GM21447 (cell line): Measurements from ENCODE around the gene MRPL49.
"Not testable (repeated sequence)": the region's sequence is repeated elsewhere in the genome, so short reads cannot be mapped to it uniquely, and the experiment has no call there.

ENCODE experiments used
- ATAC-seq: cut with Tn5 transposase; IDR thresholded peaks from one replicate; pipeline ENCODE4 v1.9.1; 2021; ENCODE audit not compliant: unreplicated experiment

The MRPL49 gene

GRCh38 chr11:65117206-65118096 lies 4.7 kb upstream of the MRPL49 start, which contains the start of gene ZNHIT2:
Gene ZNHIT2 (minus strand): TSS chr11:65117701. CDS start chr11:65117653, 48 bp downstream.
- peak; percentile 57 for ATAC-seq

- ATAC-seq, result no peak
Measured at GRCh38 chr11:65118097-65118837, 3.9 kb upstream of the MRPL49 start.

DNA sequence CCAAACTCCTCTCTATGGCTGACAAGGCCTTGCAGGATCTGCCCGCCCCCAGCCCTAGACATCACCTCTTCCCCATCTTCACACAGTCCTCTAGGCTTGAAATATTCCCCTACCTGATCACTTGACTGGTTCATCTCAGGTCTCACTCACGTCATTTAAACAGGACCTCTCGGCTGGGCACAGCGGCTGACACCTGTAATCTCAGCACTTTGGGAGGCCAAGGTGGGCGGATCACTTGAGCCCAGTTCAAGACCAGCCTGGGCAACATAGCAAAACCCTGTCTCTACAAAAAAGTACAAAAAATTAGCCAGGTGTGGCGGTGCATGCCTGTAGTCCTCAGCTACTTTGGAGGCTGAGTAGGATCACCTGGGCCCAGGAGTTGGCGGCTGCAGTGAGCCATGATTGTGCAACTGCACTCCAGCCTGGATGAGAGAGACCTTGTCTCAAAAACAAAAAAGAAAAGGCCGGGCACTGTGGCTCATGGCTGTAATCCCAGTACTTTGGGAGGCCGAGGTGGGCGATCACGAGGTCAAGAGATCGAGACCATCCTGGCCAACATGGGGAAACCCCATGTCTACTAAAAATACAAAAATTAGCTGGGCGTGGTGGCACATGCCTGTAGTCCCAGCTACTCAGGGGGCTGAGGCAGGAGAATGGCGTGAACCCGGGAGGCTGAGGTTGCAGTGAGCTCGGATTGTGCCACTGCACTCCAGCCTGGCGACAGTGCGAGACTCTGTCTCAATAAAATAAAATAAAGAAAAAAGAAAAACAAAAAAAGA lies 3.0 kb upstream of the MRPL49 start:
- not testable (repeated sequence) for ATAC-seq

GRCh38 chr11:65119670-65119995 lies 2.5 kb upstream of the MRPL49 start:
- ATAC-seq, result no peak

DNA sequence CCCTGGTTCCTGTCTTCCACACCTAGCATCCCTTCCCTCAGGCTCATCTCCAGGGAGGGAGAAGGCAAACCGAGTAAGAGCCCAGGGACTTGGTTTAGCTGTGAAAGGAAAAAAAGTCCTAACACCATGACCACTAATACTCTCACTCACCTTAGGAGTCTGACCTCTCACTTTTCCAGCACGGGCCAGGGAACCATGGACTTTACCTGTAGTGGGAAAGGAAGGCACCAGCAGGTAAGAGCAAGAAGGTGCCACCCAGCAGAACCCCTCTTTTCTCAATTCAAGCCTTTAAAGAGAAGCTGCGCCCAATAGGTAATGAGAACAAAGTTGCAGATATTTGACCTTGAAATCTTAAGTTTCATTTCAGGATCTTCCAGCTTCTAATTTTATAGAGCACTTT lies 1.3 kb upstream of the MRPL49 start:
- ATAC-seq, result no peak

DNA sequence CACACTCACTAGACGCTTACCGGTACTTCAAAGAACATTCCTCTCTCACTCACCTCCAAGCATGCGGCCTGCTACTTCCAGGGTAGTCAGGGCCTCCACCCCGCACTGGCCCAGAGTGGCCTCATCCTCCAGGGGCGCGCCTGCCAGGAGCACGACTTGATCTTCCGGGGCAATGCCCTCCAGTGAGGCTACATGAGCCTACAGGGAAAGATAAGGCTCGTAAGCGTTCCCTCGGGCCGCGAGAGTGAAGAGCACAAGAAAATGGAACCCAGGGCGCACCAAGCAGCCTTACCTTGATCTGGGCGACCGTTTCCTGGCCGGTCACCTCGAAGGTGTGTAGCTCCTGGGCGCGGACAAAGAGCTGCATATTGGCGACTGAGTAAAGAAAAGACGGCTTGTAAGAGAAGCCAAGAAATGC lies 665 bp upstream of the MRPL49 start:
- ATAC-seq, result no peak

DNA sequence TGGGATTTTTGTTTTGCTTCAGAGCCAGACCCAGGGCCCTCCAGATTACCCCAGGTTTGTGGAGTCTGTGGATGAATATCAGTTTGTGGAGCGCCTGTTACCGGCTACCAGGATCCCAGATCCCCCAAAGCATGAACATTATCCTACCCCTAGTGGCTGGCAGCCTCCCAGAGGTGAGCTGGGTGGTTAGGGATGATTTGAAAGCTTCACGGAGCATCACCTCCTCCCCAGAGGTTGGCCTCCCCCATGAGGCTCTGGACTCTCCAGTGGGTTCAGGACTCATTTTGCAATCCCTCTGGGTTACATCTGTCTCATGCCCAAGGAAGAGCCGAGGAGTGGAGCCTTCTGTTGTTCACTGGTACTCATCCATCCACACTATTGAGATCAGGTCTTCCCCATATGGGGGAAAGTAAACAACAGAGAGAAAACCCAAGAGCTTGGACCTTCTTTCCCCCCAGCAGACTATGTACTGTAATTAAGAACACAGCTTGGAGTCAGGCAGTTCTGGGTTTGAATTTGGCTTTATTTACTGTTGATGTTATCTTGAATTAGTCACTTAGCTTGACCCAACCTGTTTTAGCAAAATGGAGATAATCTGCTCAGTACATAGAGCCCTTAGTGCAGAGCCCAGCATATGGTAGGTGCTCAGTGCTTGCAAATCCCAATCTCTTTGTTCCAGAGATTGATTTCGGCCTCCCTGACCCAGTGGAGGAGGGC lies 2.5 kb downstream of the MRPL49 start:
- no peak for ATAC-seq

DNA sequence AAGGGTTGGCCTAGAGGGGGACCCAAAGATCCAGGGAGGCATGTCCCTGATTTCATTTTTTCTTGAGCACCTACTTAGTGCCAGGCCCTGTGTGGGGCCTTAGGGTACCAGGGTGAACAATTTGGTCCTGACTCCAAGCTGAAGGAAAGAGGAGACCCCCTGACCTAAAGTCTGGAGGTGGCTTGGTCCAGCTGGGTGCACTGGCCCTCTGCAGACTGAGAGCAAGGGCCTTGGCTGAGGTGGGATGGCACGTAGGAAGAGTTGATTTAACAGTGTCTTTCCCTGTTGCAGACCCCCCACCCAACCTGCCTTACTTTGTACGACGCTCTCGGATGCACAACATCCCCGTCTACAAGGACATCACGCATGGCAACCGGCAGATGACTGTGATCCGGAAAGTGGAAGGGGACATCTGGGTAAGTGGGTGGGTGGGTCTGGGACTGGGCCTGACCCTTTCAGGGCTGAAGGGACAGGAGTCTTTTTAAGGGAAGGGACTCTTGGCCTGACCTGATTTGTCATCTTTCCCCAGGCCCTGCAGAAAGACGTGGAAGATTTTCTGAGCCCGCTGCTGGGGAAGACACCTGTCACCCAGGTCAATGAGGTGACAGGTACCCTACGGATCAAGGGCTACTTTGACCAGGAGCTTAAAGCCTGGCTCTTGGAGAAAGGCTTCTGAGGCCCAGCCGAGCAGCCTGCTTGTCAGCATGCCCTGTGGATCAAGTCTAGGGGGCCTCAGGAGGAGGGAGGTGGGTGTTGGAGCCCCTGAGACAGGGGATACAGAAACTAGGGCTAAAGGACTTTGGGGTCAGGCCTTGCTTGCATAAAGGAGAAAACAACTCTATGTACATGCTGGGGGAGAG lies 3.3 kb downstream of the MRPL49 start:
- no peak for ATAC-seq

- no peak for ATAC-seq
Measured at GRCh38 chr11:65126624-65127274, 4.6 kb downstream of the MRPL49 start.

- no peak for ATAC-seq
Measured at GRCh38 chr11:65127473-65128181, 5.5 kb downstream of the MRPL49 start.

GRCh38 chr11:65128182-65129145 lies 6.3 kb downstream of the MRPL49 start:
- no peak for ATAC-seq

GRCh38 chr11:65129649-65130441 lies 7.7 kb downstream of the MRPL49 start:
- no peak for ATAC-seq

GRCh38 chr11:65130631-65131416 lies 8.7 kb downstream of the MRPL49 start:
- no peak for ATAC-seq

DNA sequence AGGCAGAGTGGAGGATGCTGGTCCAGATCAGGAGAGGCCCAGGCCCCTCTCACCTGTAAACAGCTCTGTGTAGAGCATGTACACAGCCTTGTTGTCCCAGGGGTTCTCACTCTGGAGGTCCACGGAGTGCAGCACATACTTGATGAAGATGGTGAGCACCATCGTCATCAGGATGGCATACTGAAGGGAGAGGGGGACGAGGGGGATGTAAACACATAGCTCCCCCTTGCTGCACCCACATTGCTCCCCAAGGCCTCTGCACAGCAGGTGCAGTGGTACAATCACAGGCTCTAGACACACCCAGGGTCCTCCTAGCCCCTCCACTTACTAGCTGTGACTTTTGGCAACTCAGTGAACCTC lies 9.3 kb downstream of the MRPL49 start:
- ATAC-seq, result no peak

DNA sequence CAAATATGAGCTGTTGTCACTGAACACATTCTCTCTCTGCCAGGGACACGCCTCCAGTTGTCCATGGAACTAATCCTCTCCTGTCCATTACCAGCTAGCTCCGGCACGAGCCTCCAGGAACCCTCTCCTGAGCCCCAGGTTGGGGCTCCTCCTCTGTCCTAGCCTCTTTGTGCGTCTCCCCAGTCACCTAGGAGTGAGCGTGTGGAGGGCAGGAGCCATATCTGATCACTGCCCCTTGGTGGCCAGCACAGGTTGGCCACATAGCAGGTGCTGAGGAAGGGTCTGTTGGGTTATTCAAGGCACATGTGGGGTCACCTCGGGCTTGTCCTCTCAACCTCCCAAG lies 9.7 kb downstream of the MRPL49 start:
- no peak for ATAC-seq
